HG02678 (cell line): ENCODE measurements around the gene PRIMPOL.
"Not testable (repeated sequence)": the region's sequence is repeated elsewhere in the genome, so short reads cannot be mapped to it uniquely, and the experiment has no call there.

Source experiments
- ATAC-seq: cut with Tn5 transposase; IDR thresholded peaks from one replicate; pipeline ENCODE4 v1.9.1; 2021; ENCODE audit warnings: mild to moderate bottlenecking, moderate library complexity; ENCODE audit not compliant: unreplicated experiment

The PRIMPOL gene

DNA sequence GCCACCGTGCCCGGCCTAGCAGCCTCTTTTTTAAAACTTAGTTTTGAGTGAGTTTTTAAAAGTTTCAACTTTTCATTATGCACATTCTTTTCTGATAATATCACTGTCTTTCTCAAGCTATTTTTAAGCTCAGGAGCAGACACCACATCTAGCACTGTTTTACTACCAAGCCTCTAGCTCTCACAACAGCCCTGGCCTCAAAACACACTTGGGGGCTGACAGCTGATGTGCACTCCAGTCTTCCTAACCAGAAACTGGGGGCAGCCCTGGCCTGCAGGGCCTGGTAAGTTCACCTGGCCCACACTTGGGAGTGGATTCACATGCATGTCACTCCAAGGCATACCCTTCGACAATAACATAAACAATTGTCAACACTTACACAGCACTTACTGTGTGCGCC lies 50.4 kb downstream of the PRIMPOL start:
- no peak for ATAC-seq

GRCh38 chr4:184702114-184702513 lies 52.6 kb downstream of the PRIMPOL start:
- ATAC-seq, result no peak

DNA sequence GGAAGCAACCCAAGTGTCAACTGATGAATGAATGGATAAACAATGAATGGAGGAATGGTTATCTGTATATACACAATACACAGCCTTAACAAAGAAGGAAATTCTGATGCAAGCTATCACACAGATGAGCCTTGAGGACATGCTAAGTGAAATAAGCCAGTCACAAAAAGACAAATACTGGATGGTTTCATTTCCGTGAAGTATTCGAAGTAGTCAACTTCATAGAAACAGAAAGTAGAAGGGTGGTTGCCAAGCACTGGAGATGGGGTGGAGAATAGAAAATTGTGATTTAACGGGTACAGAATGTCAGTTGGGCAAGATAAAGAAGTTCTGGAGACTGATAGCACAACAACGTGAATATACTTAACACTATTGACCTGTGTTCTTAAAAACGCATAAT lies 56.2 kb downstream of the PRIMPOL start:
- no peak for ATAC-seq

DNA sequence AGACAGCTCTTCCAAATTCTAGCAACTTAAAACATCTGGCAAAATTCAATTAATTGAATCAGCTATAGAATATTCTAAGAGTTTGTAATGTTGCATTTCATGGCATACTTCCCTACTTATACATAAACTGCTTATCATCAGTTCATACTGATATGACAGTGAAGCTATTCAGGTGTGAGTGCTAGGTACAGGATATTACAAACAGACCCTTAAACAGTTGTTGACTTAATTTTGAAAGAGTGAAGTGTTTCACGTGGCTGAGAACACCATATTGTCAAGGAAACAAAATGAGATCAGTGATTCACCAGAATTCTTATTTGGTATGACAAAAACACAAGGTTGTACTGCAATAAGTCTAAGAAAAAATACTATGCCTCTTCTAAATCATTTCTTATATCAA lies 56.9 kb downstream of the PRIMPOL start:
- no peak for ATAC-seq

DNA sequence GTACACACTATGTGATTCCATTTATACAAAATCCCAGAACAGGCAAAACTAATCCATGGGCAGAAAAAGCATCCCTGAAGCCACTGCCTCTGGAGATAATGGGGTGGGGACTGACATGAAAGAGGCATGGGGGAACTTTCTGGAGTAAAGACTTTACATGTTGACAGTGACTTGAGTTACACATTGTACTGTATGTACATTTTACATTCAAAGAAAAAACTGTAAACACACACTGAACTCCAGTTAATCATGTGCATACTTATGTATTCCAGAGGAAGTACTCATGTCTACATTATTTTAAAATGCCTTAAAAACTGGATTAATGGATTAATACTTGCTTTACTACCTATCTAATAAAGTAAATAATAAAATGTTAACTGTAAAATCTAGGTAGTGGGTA lies 62.8 kb downstream of the PRIMPOL start:
- ATAC-seq, result no peak

- ATAC-seq, result no peak
These were observed 64.3 kb downstream of the PRIMPOL start for GRCh38 chr4:184713887-184714286.

DNA sequence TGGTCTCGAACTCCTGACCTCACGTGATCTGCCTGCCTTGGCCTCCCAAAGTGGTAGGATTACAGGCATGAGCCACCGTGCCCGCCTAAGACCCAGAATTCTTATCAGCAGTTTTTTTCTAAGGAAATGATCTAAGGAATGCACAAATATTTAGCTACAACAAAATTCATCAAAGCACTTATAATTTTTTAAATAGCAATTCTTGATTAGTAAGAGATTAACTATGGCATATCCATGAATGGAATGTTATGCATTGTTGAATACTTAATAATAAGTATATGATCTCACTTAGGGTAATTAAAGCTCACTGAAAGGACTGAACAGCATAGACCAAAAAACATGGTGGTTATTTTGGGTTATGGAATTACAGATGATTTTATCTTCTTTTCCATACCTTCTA lies 66.0 kb downstream of the PRIMPOL start:
- no peak for ATAC-seq

GRCh38 chr4:184719407-184719806 lies 69.9 kb downstream of the PRIMPOL start:
- ATAC-seq, result no peak

DNA sequence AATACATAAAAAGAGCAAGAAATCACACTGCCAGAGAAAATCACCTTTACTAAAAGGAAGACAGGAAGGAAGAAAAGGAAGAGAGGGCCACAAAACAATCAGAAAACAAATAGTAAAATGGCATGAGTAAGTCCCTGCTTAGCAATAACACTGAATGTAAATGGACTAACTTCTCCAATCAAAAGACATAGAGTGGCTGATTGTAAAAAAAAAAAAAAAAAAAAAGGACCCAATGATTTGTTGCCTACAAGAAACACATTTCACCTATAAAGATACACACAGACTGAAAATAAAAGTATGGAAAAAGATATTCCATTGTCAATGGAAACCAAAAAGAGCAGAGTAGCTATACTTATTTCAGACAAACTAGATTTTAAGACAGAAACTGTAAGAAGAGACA lies 71.7 kb downstream of the PRIMPOL start:
- ATAC-seq, result no peak

DNA sequence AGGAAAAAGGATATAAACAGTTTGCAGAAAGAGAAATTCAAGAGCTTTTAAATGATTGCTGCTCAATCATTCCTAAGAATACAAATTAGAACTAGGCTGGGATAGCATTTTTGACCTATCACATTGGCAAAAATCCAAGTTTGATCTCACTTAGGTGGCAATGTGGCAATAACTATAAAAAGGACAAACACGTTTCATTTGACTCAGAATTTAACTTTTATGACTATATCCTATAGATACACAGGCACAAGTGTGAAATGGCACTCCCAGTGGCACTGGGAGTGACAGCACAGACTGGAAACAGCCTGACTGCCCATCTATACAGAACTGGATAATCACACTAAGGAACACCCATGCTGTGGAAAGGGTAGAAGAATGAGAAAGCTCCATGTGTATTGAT lies 73.3 kb downstream of the PRIMPOL start:
- no peak for ATAC-seq

- ATAC-seq, result no peak
These were observed 77.9 kb downstream of the PRIMPOL start for GRCh38 chr4:184727430-184727829.

DNA sequence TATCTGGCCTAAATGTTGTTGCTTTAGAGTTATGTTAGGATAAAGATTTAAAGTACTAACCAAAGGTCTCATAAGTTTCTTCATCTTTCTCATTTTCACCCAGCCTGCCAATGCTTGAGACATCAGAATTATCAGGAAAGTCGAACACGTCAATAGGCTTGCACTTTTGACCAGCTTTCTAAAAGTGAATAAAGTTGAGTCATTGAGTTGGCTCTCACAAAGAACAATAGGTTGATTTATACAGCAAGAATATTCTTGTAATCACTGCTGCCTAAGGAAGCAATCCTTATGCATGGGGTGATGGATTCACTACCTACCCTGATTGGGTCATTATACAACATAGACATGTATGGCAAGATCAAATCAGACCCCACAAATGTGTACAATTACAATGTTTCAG lies 79.3 kb downstream of the PRIMPOL start:
- ATAC-seq, result no peak

GRCh38 chr4:184729946-184730345 lies 80.4 kb downstream of the PRIMPOL start:
- ATAC-seq, result no peak

DNA sequence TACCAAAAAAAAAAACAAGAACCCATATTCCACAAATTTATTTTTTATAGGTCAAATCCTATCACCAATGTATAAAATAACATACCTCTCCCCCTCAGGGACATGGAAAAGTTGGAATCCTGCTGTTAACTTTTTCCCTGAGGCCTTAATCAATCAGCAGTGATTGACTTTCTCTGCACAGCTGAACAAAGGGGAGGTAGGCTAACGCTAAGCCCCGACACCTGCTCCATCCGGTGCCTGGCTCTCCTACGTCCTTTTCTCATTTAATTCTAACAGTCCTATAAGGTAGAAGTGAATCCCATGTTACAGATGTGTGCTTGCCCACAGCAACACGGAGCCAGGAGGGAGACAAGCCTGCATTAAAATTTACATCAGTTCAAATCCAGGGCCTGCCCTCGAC lies 81.5 kb downstream of the PRIMPOL start:
- ATAC-seq, result no peak

DNA sequence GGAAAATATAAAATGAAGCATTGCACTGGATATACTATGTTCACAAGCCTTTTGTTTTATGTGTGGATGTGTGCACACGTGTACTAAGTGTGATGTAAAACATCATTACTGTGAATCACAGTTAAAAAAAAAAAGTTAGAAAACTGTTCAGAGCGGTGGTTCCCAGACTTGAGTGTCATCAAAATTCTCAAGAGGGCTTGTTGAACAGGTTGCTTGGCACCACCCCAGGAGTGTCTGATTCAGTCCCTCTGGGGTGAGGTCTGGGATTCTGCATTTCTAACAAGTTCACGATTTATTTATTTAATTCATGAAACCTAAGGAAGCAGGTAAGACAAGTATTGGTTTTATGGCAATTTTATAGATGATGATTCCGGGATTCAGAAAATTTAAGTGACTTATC lies 82.6 kb downstream of the PRIMPOL start:
- ATAC-seq, result no peak

DNA sequence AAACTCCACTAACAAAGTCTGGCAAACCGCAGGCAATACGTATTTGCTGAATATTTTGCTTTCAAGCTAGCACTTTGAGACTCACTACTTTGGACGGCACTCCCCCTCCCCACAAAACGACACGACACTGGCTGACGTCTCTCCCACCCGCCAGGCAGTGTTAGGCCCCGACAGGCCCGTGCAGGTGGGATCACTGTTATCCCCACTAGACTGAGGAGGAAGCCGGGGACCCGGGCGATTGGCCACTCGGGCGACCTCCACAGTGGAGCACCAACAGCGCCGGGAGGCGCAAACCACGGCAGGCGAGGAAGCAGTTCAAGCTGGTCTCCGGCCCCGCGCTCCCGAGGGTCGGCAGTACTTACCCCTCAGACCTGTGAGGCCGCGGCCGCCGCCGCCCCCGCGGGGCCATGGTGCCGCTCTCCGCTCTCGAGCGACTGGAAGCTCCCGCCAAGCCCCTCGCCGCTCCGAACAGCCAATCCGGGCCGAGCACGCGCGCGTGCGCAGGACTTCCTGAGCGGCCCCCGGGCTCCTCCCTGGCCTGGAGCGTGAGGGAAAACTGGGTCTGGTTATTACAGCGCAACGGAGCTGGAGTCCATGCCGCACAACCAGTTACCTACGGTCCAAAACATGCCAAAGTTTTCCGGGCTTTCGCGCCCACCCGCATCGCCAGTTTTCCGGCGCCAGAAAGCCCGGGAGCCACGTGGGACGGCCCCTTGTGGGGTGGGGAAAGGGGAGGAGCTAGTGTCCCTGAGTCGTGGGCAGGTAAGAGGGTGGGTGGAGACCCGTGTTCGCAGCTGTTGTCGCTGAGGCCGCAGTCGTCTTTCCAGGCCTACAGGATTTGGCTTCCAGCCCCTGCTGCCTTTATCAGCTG lies 84.4 kb downstream of the PRIMPOL start, which contains the start of gene CENPU:
TSS of gene CENPU (minus strand) at position 443 of the 871 bp plus-strand sequence. CDS start at position 409, 34 bp downstream.
- peak; percentile 85 for ATAC-seq

DNA sequence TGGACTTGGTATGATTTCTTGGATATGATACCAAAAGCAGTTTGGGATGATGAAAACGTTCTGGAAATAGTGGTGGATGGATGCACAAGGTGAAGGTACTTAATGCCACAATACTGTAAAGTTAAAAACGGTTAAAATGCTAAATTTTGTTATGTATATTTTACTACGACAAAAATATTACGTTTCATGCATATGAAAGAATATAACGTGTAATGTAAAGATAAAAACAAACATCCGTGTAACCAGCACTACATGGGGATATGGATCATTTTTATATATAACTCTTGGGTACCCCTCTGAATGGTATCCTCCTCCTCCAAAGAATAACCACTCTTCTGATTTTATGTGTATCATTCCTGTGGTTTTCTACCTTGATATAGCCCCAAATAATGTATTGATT lies 85.2 kb downstream of the PRIMPOL start:
- ATAC-seq, result no peak

DNA sequence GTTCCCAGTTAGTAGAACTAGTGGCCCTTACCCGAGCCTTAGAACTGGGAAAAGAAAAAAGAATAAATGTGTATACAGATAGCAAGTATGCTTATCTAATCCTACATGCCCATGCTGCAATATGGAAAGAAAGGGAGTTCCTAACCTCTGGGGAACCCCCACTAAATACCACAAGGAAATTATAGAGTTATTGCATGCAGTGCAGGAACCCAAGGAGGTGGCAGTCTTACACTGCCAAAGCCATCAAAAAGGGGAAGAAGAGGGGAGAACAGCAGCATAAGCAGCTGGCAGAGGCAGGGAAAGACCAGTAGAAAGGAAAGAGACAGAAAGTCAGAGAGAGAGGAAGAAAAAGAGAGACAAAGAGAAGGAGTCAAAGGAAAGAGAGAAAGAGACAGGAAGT lies 90.0 kb downstream of the PRIMPOL start:
- ATAC-seq, result not testable (repeated sequence)

DNA sequence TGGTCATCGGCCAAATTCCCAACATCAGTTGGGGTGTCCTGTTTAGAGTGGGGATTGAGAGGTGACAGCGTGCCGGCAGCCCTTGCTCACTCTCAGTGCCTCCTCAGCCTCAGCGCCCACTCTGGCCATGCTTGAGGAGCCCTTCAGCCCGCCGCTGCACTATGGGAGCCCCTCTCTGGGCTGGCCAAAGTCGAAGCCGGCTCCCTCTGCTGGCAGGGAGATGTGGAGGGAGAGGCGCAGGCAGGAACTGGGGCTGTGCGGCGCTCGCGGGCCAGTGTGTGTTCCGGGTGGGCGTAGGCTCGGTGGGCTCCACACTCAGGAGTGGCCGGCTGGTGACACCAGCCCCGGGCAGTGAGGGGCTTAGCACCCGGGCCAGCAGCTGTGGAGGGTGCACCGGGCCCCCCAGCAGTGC lies 91.4 kb downstream of the PRIMPOL start:
- no peak for ATAC-seq

- not testable (repeated sequence) for ATAC-seq
These were observed 92.1 kb downstream of the PRIMPOL start for GRCh38 chr4:184741651-184742050.

GRCh38 chr4:184743650-184744049 lies 94.1 kb downstream of the PRIMPOL start:
- no peak for ATAC-seq

GRCh38 chr4:184744236-184744635 lies 94.7 kb downstream of the PRIMPOL start:
- ATAC-seq, result no peak
